Measurements from ENCODE around the gene DMTF1.

Gene DMTF1

DNA sequence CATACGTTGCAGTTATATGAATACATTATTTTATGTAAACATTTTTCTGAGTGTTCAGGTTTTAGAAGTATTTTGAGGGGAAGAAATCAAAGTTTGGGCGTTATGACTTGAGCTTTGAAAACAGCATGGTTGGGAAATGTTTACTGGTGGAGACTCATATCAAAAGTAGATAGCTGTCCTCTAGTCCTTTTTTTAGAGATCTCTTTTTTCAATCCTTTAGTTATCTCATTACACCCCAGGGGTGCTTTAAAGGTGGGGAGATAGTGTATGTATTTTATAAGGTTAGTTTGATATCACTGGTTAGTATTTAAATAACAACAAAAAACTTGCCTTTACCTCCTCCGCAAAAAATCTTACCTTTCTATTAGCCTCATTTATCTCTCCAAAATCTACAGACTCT is 2.3 kb downstream of the DMTF1 start:
- Histone ChIP-seq H3K27me3 (ENCODE audit: insufficient read depth, low read length, poor library complexity, severe bottlenecking) (peaks cover 5% of the 10 kb centered on the region), H3F3A (ENCODE audit: low read depth) (no peaks in the 10 kb centered on the region), H3K4me1 (ENCODE audit: insufficient read depth, low read length, poor library complexity, severe bottlenecking) (peaks cover 59% of the 10 kb centered on the region), H3K9me2 (replicated peaks; ENCODE audit: low read depth, low read length) (no peaks in the 10 kb centered on the region), H3K36me3 (ENCODE audit: insufficient read depth, low read length) (no peaks in the 10 kb centered on the region), H3K9ac (ENCODE audit: low read depth, low read length, poor library complexity, severe bottlenecking) (peak overlapping the region; percentile 98), H4K20me1 (ENCODE audit: insufficient read depth, low read length, poor library complexity, severe bottlenecking) (peaks cover 69% of the 10 kb centered on the region), H3K4me3 (ENCODE audit: low read length, poor library complexity, severe bottlenecking) (peak overlapping the region; percentile 87), H3K79me2 (ENCODE audit: insufficient read depth, low read length) (peaks cover 73% of the 10 kb centered on the region), H2AFZ (ENCODE audit: low read length) (no peak overlapping the region), H3K4me2 (ENCODE audit: low read depth, low read length, poor library complexity, severe bottlenecking) (peak overlapping the region; percentile 85), H3K9me3 (ENCODE audit: insufficient read depth, low read depth, low read length) (no peaks in the 10 kb centered on the region)
- TF ChIP-seq, protein P1, sequence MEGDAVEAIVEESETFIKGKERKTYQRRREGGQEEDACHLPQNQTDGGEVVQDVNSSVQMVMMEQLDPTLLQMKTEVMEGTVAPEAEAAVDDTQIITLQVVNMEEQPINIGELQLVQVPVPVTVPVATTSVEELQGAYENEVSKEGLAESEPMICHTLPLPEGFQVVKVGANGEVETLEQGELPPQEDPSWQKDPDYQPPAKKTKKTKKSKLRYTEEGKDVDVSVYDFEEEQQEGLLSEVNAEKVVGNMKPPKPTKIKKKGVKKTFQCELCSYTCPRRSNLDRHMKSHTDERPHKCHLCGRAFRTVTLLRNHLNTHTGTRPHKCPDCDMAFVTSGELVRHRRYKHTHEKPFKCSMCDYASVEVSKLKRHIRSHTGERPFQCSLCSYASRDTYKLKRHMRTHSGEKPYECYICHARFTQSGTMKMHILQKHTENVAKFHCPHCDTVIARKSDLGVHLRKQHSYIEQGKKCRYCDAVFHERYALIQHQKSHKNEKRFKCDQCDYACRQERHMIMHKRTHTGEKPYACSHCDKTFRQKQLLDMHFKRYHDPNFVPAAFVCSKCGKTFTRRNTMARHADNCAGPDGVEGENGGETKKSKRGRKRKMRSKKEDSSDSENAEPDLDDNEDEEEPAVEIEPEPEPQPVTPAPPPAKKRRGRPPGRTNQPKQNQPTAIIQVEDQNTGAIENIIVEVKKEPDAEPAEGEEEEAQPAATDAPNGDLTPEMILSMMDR (conservative IDR thresholded peaks at IDR 0.05; ENCODE audit: low read length), result no peak
- TF ChIP-seq EZH2phosphoT487 (IDR thresholded peaks at IDR 0.05; ENCODE audit: borderline replicate concordance), result no peak

DNA sequence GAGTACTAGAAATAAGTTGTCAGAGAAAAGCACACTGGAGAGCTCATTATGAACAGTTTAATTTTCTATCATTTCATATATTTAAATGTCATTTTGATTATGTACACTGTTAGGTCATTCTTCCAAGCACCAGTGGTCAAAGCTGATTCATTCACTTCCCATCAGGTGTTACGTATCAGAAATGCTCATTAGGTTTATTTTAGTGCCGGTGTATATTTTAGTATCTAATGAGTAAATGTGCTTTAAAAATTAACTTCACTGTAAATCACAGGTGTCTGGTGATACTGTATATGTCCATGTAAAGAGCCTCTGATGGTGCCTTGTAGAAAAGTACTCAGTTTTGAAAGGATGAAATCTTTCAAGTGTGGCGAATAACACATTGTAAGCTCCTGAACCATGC is 3.5 kb downstream of the DMTF1 start:
- peaks cover 76% of the 10 kb centered on the region for H4K20me1 ChIP-seq (ENCODE audit: insufficient read depth, low read length, poor library complexity, severe bottlenecking)
- H3K9me3 ChIP-seq (ENCODE audit: insufficient read depth, low read depth, low read length), result no peaks in the 10 kb centered on the region
- TF ChIP-seq EZH2phosphoT487 (IDR thresholded peaks at IDR 0.05; ENCODE audit: borderline replicate concordance), result no peak
- TF ChIP-seq, protein P1 (conservative IDR thresholded peaks at IDR 0.05; ENCODE audit: low read length), result no peak
- peaks cover 60% of the 10 kb centered on the region for H3K4me1 ChIP-seq (ENCODE audit: insufficient read depth, low read length, poor library complexity, severe bottlenecking)
- H2AFZ ChIP-seq (ENCODE audit: low read length), result no peak overlapping the region
- peak overlapping the region; percentile 98 for H3K9ac ChIP-seq (ENCODE audit: low read depth, low read length, poor library complexity, severe bottlenecking)
- H3F3A ChIP-seq (ENCODE audit: low read depth), result no peaks in the 10 kb centered on the region
- peaks cover 85% of the 10 kb centered on the region for H3K79me2 ChIP-seq (ENCODE audit: insufficient read depth, low read length)
- H3K36me3 ChIP-seq (ENCODE audit: insufficient read depth, low read length), result no peaks in the 10 kb centered on the region
- H3K4me2 ChIP-seq (ENCODE audit: low read depth, low read length, poor library complexity, severe bottlenecking), result peak overlapping the region; percentile 85
- no peaks in the 10 kb centered on the region for H3K9me2 ChIP-seq (replicated peaks; ENCODE audit: low read depth, low read length)
- peak overlapping the region; percentile 87 for H3K4me3 ChIP-seq (ENCODE audit: low read length, poor library complexity, severe bottlenecking)
- H3K27me3 ChIP-seq (ENCODE audit: insufficient read depth, low read length, poor library complexity, severe bottlenecking), result peaks cover 5% of the 10 kb centered on the region

DNA sequence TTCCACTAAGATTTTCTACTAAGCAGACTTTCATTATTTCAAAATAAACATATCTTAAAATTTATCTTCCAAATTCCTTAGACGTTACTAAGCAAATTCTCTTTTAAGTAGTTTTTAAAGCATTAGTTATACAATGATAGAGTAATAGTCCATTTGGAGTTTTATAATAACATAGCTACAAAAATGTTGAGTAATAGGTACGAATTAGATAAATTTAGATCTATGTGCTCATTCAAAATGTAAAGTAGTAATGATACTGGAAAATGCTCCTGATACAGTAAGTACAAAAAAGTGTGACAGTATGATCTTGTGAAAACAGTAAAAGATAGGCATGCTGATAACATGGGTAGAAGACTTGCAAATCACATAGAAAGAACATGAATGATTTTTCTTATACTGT is 4.5 kb downstream of the DMTF1 start:
- peak overlapping the region; percentile 98 for H3K9ac ChIP-seq (ENCODE audit: low read depth, low read length, poor library complexity, severe bottlenecking)
- peaks cover 80% of the 10 kb centered on the region for H4K20me1 ChIP-seq (ENCODE audit: insufficient read depth, low read length, poor library complexity, severe bottlenecking)
- H3K4me2 ChIP-seq (ENCODE audit: low read depth, low read length, poor library complexity, severe bottlenecking), result peak overlapping the region; percentile 85
- H2AFZ ChIP-seq (ENCODE audit: low read length), result no peak overlapping the region
- peak overlapping the region; percentile 87 for H3K4me3 ChIP-seq (ENCODE audit: low read length, poor library complexity, severe bottlenecking)
- H3K9me2 ChIP-seq (replicated peaks; ENCODE audit: low read depth, low read length), result no peaks in the 10 kb centered on the region
- peaks cover 5% of the 10 kb centered on the region for H3K27me3 ChIP-seq (ENCODE audit: insufficient read depth, low read length, poor library complexity, severe bottlenecking)
- peaks cover 93% of the 10 kb centered on the region for H3K79me2 ChIP-seq (ENCODE audit: insufficient read depth, low read length)
- H3K9me3 ChIP-seq (ENCODE audit: insufficient read depth, low read depth, low read length), result no peaks in the 10 kb centered on the region
- no peaks in the 10 kb centered on the region for H3F3A ChIP-seq (ENCODE audit: low read depth)
- no peak for TF ChIP-seq EZH2phosphoT487 (IDR thresholded peaks at IDR 0.05; ENCODE audit: borderline replicate concordance)
- TF ChIP-seq, protein P1 (conservative IDR thresholded peaks at IDR 0.05; ENCODE audit: low read length), result no peak
- H3K4me1 ChIP-seq (ENCODE audit: insufficient read depth, low read length, poor library complexity, severe bottlenecking), result peaks cover 52% of the 10 kb centered on the region
- no peaks in the 10 kb centered on the region for H3K36me3 ChIP-seq (ENCODE audit: insufficient read depth, low read length)

Measured in Loucy (cell line).